Measurements from ENCODE around the gene HSH2D. TPM values are rescaled to one million over a fixed set of nuclear protein-coding genes. Genes with fewer than 3 reads are reported as not detected.

HSH2D gene
- total RNA-seq, 2 experiments from 2014 or later, result 57.6 to 79.0 TPM

DNA sequence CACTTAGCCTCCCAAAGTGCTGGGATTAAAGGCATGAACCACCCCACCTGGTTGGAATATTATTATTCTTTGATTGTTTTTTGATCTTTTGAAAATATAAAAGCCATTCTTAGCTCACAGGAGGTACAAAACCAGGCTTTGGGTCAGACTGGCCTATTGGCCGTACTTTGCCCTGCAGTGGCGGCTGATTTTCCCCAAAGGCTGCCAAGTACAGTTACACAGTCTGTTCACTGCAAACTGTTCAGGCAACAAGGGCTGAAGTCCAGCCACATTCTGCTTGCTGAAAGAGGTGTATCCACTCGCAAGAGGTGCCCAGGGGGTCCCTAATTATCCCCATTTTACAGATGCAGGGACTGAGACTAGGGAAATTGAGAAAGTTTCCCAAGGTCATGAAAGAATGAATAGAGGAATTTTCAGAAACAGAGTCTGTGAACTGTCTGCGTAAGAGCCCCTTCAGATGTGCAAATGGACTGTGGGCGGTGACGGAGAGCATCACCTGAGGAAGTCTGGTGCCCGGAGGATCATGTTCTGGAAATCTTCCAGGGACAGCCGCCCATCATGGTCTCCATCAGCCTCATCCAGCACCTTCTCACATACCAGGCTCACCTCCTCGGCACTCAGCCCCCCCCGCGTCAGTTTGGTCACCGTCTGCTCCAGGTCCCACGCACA, 20.9 kb downstream of the HSH2D start:
- H3K9me2 ChIP-seq (ENCODE audit: insufficient read depth, low read length), result no peaks in the 10 kb centered on the region
- H3K4me1 ChIP-seq (ENCODE audit: insufficient read depth, low read length, poor library complexity, severe bottlenecking), result peaks cover 12% of the 10 kb centered on the region
- H3K79me2 ChIP-seq (ENCODE audit: insufficient read depth, low read depth, low read length), result no peaks in the 10 kb centered on the region
- TF ChIP-seq, protein P1, sequence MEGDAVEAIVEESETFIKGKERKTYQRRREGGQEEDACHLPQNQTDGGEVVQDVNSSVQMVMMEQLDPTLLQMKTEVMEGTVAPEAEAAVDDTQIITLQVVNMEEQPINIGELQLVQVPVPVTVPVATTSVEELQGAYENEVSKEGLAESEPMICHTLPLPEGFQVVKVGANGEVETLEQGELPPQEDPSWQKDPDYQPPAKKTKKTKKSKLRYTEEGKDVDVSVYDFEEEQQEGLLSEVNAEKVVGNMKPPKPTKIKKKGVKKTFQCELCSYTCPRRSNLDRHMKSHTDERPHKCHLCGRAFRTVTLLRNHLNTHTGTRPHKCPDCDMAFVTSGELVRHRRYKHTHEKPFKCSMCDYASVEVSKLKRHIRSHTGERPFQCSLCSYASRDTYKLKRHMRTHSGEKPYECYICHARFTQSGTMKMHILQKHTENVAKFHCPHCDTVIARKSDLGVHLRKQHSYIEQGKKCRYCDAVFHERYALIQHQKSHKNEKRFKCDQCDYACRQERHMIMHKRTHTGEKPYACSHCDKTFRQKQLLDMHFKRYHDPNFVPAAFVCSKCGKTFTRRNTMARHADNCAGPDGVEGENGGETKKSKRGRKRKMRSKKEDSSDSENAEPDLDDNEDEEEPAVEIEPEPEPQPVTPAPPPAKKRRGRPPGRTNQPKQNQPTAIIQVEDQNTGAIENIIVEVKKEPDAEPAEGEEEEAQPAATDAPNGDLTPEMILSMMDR (conservative IDR thresholded peaks at IDR 0.05; ENCODE audit: low read length), result no peak
- TF ChIP-seq EZH2phosphoT487 (IDR thresholded peaks at IDR 0.05; ENCODE audit: borderline replicate concordance, low read depth, low read length), result no peak
- H3K4me2 ChIP-seq (ENCODE audit: low read length), result no peak overlapping the region
- no TSS peak for BruUV-seq (replicated peaks)
- no peaks in the 10 kb centered on the region for H3K36me3 ChIP-seq (ENCODE audit: insufficient read depth, low read length)
- H3K27ac ChIP-seq (ENCODE audit: low read depth, low read length, poor library complexity, severe bottlenecking), result no peak overlapping the region
- no peaks in the 10 kb centered on the region for H4K20me1 ChIP-seq (ENCODE audit: insufficient read depth, low read length)
- H2AFZ ChIP-seq (ENCODE audit: low read length), result no peak overlapping the region
- peaks cover 11% of the 10 kb centered on the region; the same call in 1 of the 2 replicates for H3K9me3 ChIP-seq (ENCODE audit: low read length)
- no peak for DNase-seq (ENCODE audit: low spot score)
- H3K4me3 ChIP-seq (ENCODE audit: low read depth, low read length, poor library complexity, severe bottlenecking), result no peak overlapping the region
- ChIA-PET POLR2A (interaction anchor here (0.9 kb wide), 1 partner anchor 19 kb away, joined by 3 read pairs; no protein-coding TSS in a partner anchor), CTCF (ENCODE audit: unreplicated experiment) (no interaction called here)
- intact Hi-C loops (cut with micrococcal nuclease; ENCODE audit: unreplicated experiment), result no loop called here

DNA sequence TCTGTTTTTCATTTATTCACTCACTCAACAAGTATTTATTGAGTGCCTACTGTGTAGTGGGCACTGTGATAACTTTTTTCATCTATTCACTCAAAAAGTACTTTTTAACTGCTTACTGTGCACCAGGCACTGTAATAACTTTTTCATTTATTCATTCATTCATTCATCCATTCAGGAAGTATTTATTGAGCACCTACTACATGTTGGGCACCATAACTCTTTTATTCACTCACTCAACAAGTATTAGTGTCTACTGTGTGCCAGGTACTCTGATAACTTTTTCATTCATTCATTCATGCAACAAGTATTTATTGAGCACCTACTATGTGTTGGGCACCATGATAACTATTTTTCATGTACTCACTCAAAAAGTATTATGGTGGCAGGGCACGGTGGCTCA, 22.9 kb downstream of the HSH2D start:
- ChIA-PET POLR2A (no interaction called here), CTCF (ENCODE audit: unreplicated experiment) (no interaction called here)
- TF ChIP-seq, protein P1 (conservative IDR thresholded peaks at IDR 0.05; ENCODE audit: low read length), result no peak
- TF ChIP-seq EZH2phosphoT487 (IDR thresholded peaks at IDR 0.05; ENCODE audit: borderline replicate concordance, low read depth, low read length), result no peak
- Histone ChIP-seq H3K4me3 (ENCODE audit: low read depth, low read length, poor library complexity, severe bottlenecking) (no peak overlapping the region), H3K4me1 (ENCODE audit: insufficient read depth, low read length, poor library complexity, severe bottlenecking) (peaks cover 10% of the 10 kb centered on the region), H4K20me1 (ENCODE audit: insufficient read depth, low read length) (no peaks in the 10 kb centered on the region), H3K4me2 (ENCODE audit: low read length) (no peak overlapping the region), H3K27ac (ENCODE audit: low read depth, low read length, poor library complexity, severe bottlenecking) (no peak overlapping the region), H3K9me3 (ENCODE audit: low read length) (peaks cover 11% of the 10 kb centered on the region; the same call in 1 of the 2 replicates), H3K36me3 (ENCODE audit: insufficient read depth, low read length) (no peaks in the 10 kb centered on the region), H2AFZ (ENCODE audit: low read length) (no peak overlapping the region), H3K79me2 (ENCODE audit: insufficient read depth, low read depth, low read length) (no peaks in the 10 kb centered on the region), H3K9me2 (ENCODE audit: insufficient read depth, low read length) (no peaks in the 10 kb centered on the region)
- intact Hi-C loops (cut with micrococcal nuclease; ENCODE audit: unreplicated experiment), result no loop called here
- no peak for DNase-seq (ENCODE audit: low spot score)
- no TSS peak for BruUV-seq (replicated peaks)

- DNase-seq (ENCODE audit: low spot score), result no peak
- Histone ChIP-seq H3K27ac (ENCODE audit: low read depth, low read length, poor library complexity, severe bottlenecking) (no peak overlapping the region), H4K20me1 (ENCODE audit: insufficient read depth, low read length) (no peaks in the 10 kb centered on the region), H3K4me1 (ENCODE audit: insufficient read depth, low read length, poor library complexity, severe bottlenecking) (peaks cover 6% of the 10 kb centered on the region), H3K4me2 (ENCODE audit: low read length) (no peak overlapping the region), H3K79me2 (ENCODE audit: insufficient read depth, low read depth, low read length) (no peaks in the 10 kb centered on the region), H3K9me3 (ENCODE audit: low read length) (peaks cover 11% of the 10 kb centered on the region; the same call in 1 of the 2 replicates), H3K9me2 (ENCODE audit: insufficient read depth, low read length) (no peaks in the 10 kb centered on the region), H2AFZ (ENCODE audit: low read length) (no peak overlapping the region), H3K4me3 (ENCODE audit: low read depth, low read length, poor library complexity, severe bottlenecking) (no peak overlapping the region), H3K36me3 (ENCODE audit: insufficient read depth, low read length) (no peaks in the 10 kb centered on the region)
- intact Hi-C loops (cut with micrococcal nuclease; ENCODE audit: unreplicated experiment), result no loop called here
- TF ChIP-seq, protein P1 (conservative IDR thresholded peaks at IDR 0.05; ENCODE audit: low read length), result no peak
- TF ChIP-seq EZH2phosphoT487 (IDR thresholded peaks at IDR 0.05; ENCODE audit: borderline replicate concordance, low read depth, low read length), result no peak
- ChIA-PET CTCF (ENCODE audit: unreplicated experiment) (no interaction called here), POLR2A (no interaction called here)
- BruUV-seq (replicated peaks), result no TSS peak
Observed at GRCh38 chr19:16167055-16167454, 23.6 kb downstream of the HSH2D start.

All from OCI-LY7 (cell line).